Right cardiac atrium (tissue), 5 donors: ENCODE measurements around the gene MPHOSPH8. TPM values are rescaled to one million over a fixed set of nuclear protein-coding genes. Genes with fewer than 3 reads are reported as not detected.

Experiments used
- ATAC-seq, 2 donors: fragments of 200-7000 bp; cut with Tn5 transposase; one replicate each; pipeline versions ENCODE4 v1.8.0 to v1.9.1; 2020; ENCODE audit warnings: moderate library complexity in 2 of 2, mild to moderate bottlenecking in 1 of 2
- DNase-seq, 3 donors: peaks; one replicate each; pipeline ENCODE4 v3.0.0-alpha.2; 2020
- H3K27ac ChIP-seq: one replicate; pipeline ENCODE4 v1.5.1; 2013; ENCODE audit warnings: mild to moderate bottlenecking, low read length, control low read depth, moderate library complexity
- H3K27me3 ChIP-seq: one replicate; pipeline ENCODE4 v1.6.1; 2013; ENCODE audit not compliant: control insufficient read depth, insufficient read depth
- H3K4me1 ChIP-seq: one replicate; pipeline ENCODE4 v1.6.1; 2013; ENCODE audit warnings: low read length; ENCODE audit not compliant: control insufficient read depth, insufficient read depth
- H3K4me3 ChIP-seq: one replicate; pipeline ENCODE4 v1.5.1; 2013; ENCODE audit warnings: low read length, control low read depth
- H3K9me3 ChIP-seq: one replicate; pipeline ENCODE4 v1.6.1; 2013; ENCODE audit warnings: low read length; ENCODE audit not compliant: control insufficient read depth
- WGBS: extraction: QIAGEN DNeasy Blood & Tissue Kit; methylation state at CpG from one replicate; pipeline ENCODE4 v1.1.7; 2013; 5-methylcytosine and 5-hydroxymethylcytosine counted together
- intact Hi-C, 4 donors: fragments of 100-400 bp; cut with DNase I; formaldehyde crosslinking; loops; one replicate each; pipeline versions ENCODE4 v1.11.0 to v1.14.0; 2022 to 2023
- polyA plus RNA-seq: library from polyadenylated mRNA; stranded (reverse); fragments of 200-250 nt; gene quantifications from one replicate; pipeline ENCODE4 v1.2.3, GENCODE V29; 2013
- total RNA-seq, 4 donors: library from RNA; stranded (reverse); fragmentation: NEBNext Ultra II Directional; extraction: Animal tissue kit (Norgen Biotek cat#: 25700); gene quantifications; one replicate each; pipeline ENCODE4 v1.2.1, GENCODE V29; 2021
- donor health status: healthy with polysubstance abuse.
- donor health status: DM: no; HTN: yes; CAD: no.
- donor health status: DM: no; HTN: no; CAD: no.
- donor health status: DM: no; HTN: yes; CAD: no; lungs with severe emphysema.
- donor health status: DM: yes; HTN: yes; CAD: no.

MPHOSPH8 gene
- total and polyA plus RNA-seq, 5 donors: 33.0 to 39.1 (median 36.0) TPM

- H3K4me1 ChIP-seq: no peaks in the 10 kb centered on the region
- ATAC-seq: no peak
- no peak overlapping the region for H3K27ac ChIP-seq
- no peaks in the 10 kb centered on the region for H3K27me3 ChIP-seq
- no peak overlapping the region for H3K4me3 ChIP-seq
- H3K9me3 ChIP-seq: no peaks in the 10 kb centered on the region
- intact Hi-C loops: no loop called here
- 83% methylated on average over 5 of the region's 5 CpGs for WGBS
- no peak for DNase-seq
These were observed 35.9 kb upstream of the MPHOSPH8 start for GRCh38 chr13:19597523-19597922.

- ATAC-seq (peak; percentile 90 to 91), DNase-seq (peak; percentile 52 to 82 (median 74))
- 1% methylated on average over 108 of the region's 108 CpGs for WGBS
- Histone ChIP-seq H3K27me3 (no peaks in the 10 kb centered on the region), H3K4me3 (peak overlapping the region; percentile 52), H3K4me1 (no peaks in the 10 kb centered on the region), H3K27ac (no peak overlapping the region), H3K9me3 (no peaks in the 10 kb centered on the region)
- intact Hi-C loops: no loop called here
These were observed 31.4 kb upstream of the MPHOSPH8 start for GRCh38 chr13:19601749-19602725.

GRCh38 chr13:19604306-19604705 is 29.2 kb upstream of the MPHOSPH8 start:
- Histone ChIP-seq H3K4me1 (no peaks in the 10 kb centered on the region), H3K9me3 (no peaks in the 10 kb centered on the region), H3K27ac (no peak overlapping the region), H3K4me3 (no peak overlapping the region), H3K27me3 (no peaks in the 10 kb centered on the region)
- DNase-seq: no peak
- intact Hi-C loops: no loop called here
- WGBS: 77% methylated on average over 6 of the region's 6 CpGs
- ATAC-seq: no peak

- 93% methylated on average over 7 of the region's 7 CpGs for WGBS
- ATAC-seq (no peak), DNase-seq (no peak)
- Histone ChIP-seq H3K4me1 (no peaks in the 10 kb centered on the region), H3K4me3 (no peak overlapping the region), H3K27me3 (no peaks in the 10 kb centered on the region), H3K9me3 (no peaks in the 10 kb centered on the region), H3K27ac (no peak overlapping the region)
- intact Hi-C loops: no loop called here
These were observed 28.1 kb upstream of the MPHOSPH8 start for GRCh38 chr13:19605161-19605955.

GRCh38 chr13:19606152-19606551 is 27.3 kb upstream of the MPHOSPH8 start:
- no peaks in the 10 kb centered on the region for H3K4me1 ChIP-seq
- intact Hi-C loops: no loop called here
- DNase-seq (no peak), ATAC-seq (no peak)
- H3K27me3 ChIP-seq: no peaks in the 10 kb centered on the region
- no peak overlapping the region for H3K27ac ChIP-seq
- H3K4me3 ChIP-seq: no peak overlapping the region
- H3K9me3 ChIP-seq: no peaks in the 10 kb centered on the region

- ATAC-seq (no peak), DNase-seq (no peak)
- Histone ChIP-seq H3K27me3 (no peaks in the 10 kb centered on the region), H3K27ac (no peak overlapping the region), H3K9me3 (no peaks in the 10 kb centered on the region), H3K4me1 (no peaks in the 10 kb centered on the region), H3K4me3 (no peak overlapping the region)
- 94% methylated on average over 2 of the region's 2 CpGs for WGBS
- intact Hi-C loops: no loop called here
These were observed 26.7 kb upstream of the MPHOSPH8 start for GRCh38 chr13:19606737-19607136.

- Histone ChIP-seq H3K9me3 (no peaks in the 10 kb centered on the region), H3K27ac (no peak overlapping the region), H3K4me1 (no peaks in the 10 kb centered on the region), H3K27me3 (no peaks in the 10 kb centered on the region), H3K4me3 (no peak overlapping the region)
- WGBS: 91% methylated on average over 10 of the region's 10 CpGs
- ATAC-seq (no peak), DNase-seq (no peak)
- intact Hi-C loops: no loop called here
These were observed 25.9 kb upstream of the MPHOSPH8 start for GRCh38 chr13:19607523-19608078.

- Histone ChIP-seq H3K27ac (no peak overlapping the region), H3K4me1 (no peaks in the 10 kb centered on the region), H3K4me3 (no peak overlapping the region), H3K27me3 (no peaks in the 10 kb centered on the region), H3K9me3 (no peaks in the 10 kb centered on the region)
- intact Hi-C loops: no loop called here
- ATAC-seq (no peak), DNase-seq (no peak)
- 70% methylated on average over 4 of the region's 4 CpGs for WGBS
These were observed 14.5 kb upstream of the MPHOSPH8 start for GRCh38 chr13:19618977-19619376.

GRCh38 chr13:19622193-19622592 is 11.3 kb upstream of the MPHOSPH8 start:
- Histone ChIP-seq H3K9me3 (no peaks in the 10 kb centered on the region), H3K4me3 (no peak overlapping the region), H3K27me3 (no peaks in the 10 kb centered on the region), H3K27ac (no peak overlapping the region), H3K4me1 (no peaks in the 10 kb centered on the region)
- DNase-seq (no peak), ATAC-seq (no peak)
- WGBS: 73% methylated on average over 3 of the region's 3 CpGs
- intact Hi-C loops: no loop called here

- intact Hi-C loops: no loop called here
- no peaks in the 10 kb centered on the region for H3K27me3 ChIP-seq
- 97% methylated on average over 2 of the region's 2 CpGs for WGBS
- no peaks in the 10 kb centered on the region for H3K4me1 ChIP-seq
- no peaks in the 10 kb centered on the region for H3K9me3 ChIP-seq
- DNase-seq (no peak), ATAC-seq (no peak)
- no peak overlapping the region for H3K27ac ChIP-seq
- H3K4me3 ChIP-seq: no peak overlapping the region
These were observed 9.2 kb upstream of the MPHOSPH8 start for GRCh38 chr13:19624265-19624664.

- no peak for DNase-seq
- no peak for ATAC-seq
- no peaks in the 10 kb centered on the region for H3K27me3 ChIP-seq
- no peaks in the 10 kb centered on the region for H3K4me1 ChIP-seq
- H3K4me3 ChIP-seq: peak overlapping the region; percentile 58
- H3K27ac ChIP-seq: peak overlapping the region; percentile 84
- H3K9me3 ChIP-seq: no peaks in the 10 kb centered on the region
- intact Hi-C loops: no loop called here
- WGBS: 15% methylated on average over 25 of the region's 25 CpGs
These were observed 462 bp upstream of the MPHOSPH8 start for GRCh38 chr13:19632915-19633478.
